H1 (cell line): ENCODE data around the gene HGFAC. TPM values are rescaled to one million over a fixed set of nuclear protein-coding genes. Genes with fewer than 3 reads are reported as not detected.

ENCODE experiments used
- CTCF ChIA-PET: fragments of 300-600 bp; sonication (Branson Sonifier 250); formaldehyde crosslinking; loops from one replicate; lab custom pipeline; 2021; ENCODE audit not compliant: partially characterized antibody; lab: Charles Lee
- POLR2A ChIA-PET: fragments of 300-600 bp; sonication (Branson Sonifier 250); formaldehyde crosslinking; loops from one replicate; lab custom pipeline; 2021; ENCODE audit warnings: inconsistent platforms; ENCODE audit not compliant: partially characterized antibody; lab: Charles Lee
- DNase-seq, 2 experiments: peaks; one replicate each; pipeline versions ENCODE4 v3.0.0 to v3.0.0-alpha.2; 2010 to 2022; ENCODE audit warnings: low spot score in 2 of 2, low read depth in 1 of 2, mixed read lengths in 1 of 2
- FAIRE-seq: peaks from 2 replicates; lab custom pipeline; 2011; peaks lifted over from hg19 to GRCh38; lab: Jason Lieb, UNC
- H2AFZ ChIP-seq: 2 replicates; pipeline ENCODE4 v1.8.1; 2012; ENCODE audit warnings: low read length, inconsistent platforms
- H2AK5ac ChIP-seq: 2 replicates; pipeline ENCODE4 v1.6.1; 2013; ENCODE audit warnings: low read depth, low read length
- H2BK120ac ChIP-seq: replicated peaks from 2 replicates; pipeline ENCODE3; 2013; ENCODE audit warnings: low read depth, low read length, inconsistent platforms
- H2BK12ac ChIP-seq: 2 replicates; pipeline ENCODE4 v1.6.1; 2013; ENCODE audit warnings: low read depth, low read length
- H2BK15ac ChIP-seq: 2 replicates; pipeline ENCODE4 v1.6.1; 2013; ENCODE audit warnings: low read length
- H2BK20ac ChIP-seq: 2 replicates; pipeline ENCODE4 v1.6.1; 2013; ENCODE audit warnings: low read length
- H2BK5ac ChIP-seq: 2 replicates; pipeline ENCODE4 v1.6.1; 2013; ENCODE audit warnings: low read depth, low read length
- H3K14ac ChIP-seq: 2 replicates; pipeline ENCODE4 v1.6.1; 2013; ENCODE audit warnings: inconsistent platforms; ENCODE audit not compliant: insufficient read length
- H3K18ac ChIP-seq: 2 replicates; pipeline ENCODE4 v1.6.1; 2013; ENCODE audit warnings: low read length; ENCODE audit errors: extremely low read depth
- H3K23ac ChIP-seq: 2 replicates; pipeline ENCODE4 v1.6.1; 2013; ENCODE audit warnings: inconsistent platforms; ENCODE audit not compliant: insufficient read length
- H3K23me2 ChIP-seq: 2 replicates; pipeline ENCODE4 v1.6.1; 2013; ENCODE audit warnings: low read depth, low read length
- H3K27ac ChIP-seq: 2 replicates; pipeline ENCODE4 v1.6.1; 2011; ENCODE audit warnings: low read depth, low read length, inconsistent platforms
- H3K27me3 ChIP-seq, 4 experiments: replicated peaks in 1 of 4; 1 replicate in 1 of 4; 2 replicates in 3 of 4; pipeline versions ENCODE4 v1.6.1 to v1.8.1; 2011 to 2013; ENCODE audit warnings: low read length in 3 of 4, mild to moderate bottlenecking in 3 of 4, inconsistent platforms in 2 of 4, mixed read lengths in 2 of 4, moderate library complexity in 1 of 4; ENCODE audit not compliant: control insufficient read depth in 3 of 4, insufficient read depth in 3 of 4; ENCODE audit errors: extremely low read depth in 1 of 4
- H3K36me3 ChIP-seq, 4 experiments: 2 replicates each; pipeline versions ENCODE4 v1.6.1 to v1.8.1; 2011 to 2013; ENCODE audit warnings: mild to moderate bottlenecking in 4 of 4, low read length in 3 of 4, moderate library complexity in 2 of 4, control low read depth in 1 of 4, inconsistent platforms in 1 of 4; ENCODE audit not compliant: insufficient read depth in 4 of 4, control insufficient read depth in 2 of 4
- H3K4ac ChIP-seq: replicated peaks from 2 replicates; pipeline ENCODE3; 2013; ENCODE audit warnings: low read length, low read depth, mixed read lengths, inconsistent platforms; ENCODE audit not compliant: insufficient read length
- H3K4me1 ChIP-seq, 4 experiments: replicated peaks in 1 of 4; 1 replicate in 1 of 4; 2 replicates in 3 of 4; pipeline versions ENCODE4 v1.6.1 to v1.8.1; 2011 to 2013; ENCODE audit warnings: low read length in 3 of 4, inconsistent platforms in 2 of 4, mixed read lengths in 1 of 4; ENCODE audit not compliant: insufficient read depth in 4 of 4, control insufficient read depth in 3 of 4
- H3K4me2 ChIP-seq, 2 experiments: 2 replicates each; pipeline versions ENCODE4 v1.6.1 to v1.8.1; 2011 to 2013; ENCODE audit warnings: low read depth in 2 of 2, low read length in 2 of 2, control low read depth in 1 of 2, inconsistent platforms in 1 of 2, mild to moderate bottlenecking in 1 of 2; ENCODE audit not compliant: insufficient read depth in 1 of 2
- H3K4me3 ChIP-seq, 4 experiments: fragments of 200-600, 300-600 bp in 1 of 4; sonication (generic), shearing (Covaris generic), sonication (Bioruptor Twin) in 1 of 4; 2 replicates each; pipeline versions ENCODE4 v1.5.1 to v1.8.1; 2011 to 2016; ENCODE audit warnings: low read length in 4 of 4, low read depth in 3 of 4, control low read depth in 2 of 4, inconsistent platforms in 2 of 4, mild to moderate bottlenecking in 2 of 4, mixed read lengths in 1 of 4, moderate library complexity in 1 of 4; ENCODE audit not compliant: insufficient read depth in 2 of 4; ENCODE audit errors: extremely low read depth in 1 of 4
- H3K56ac ChIP-seq: replicated peaks from 2 replicates; pipeline ENCODE3; 2013; ENCODE audit warnings: low read depth, mild to moderate bottlenecking, mixed read lengths, low read length, inconsistent platforms; ENCODE audit not compliant: insufficient read length
- H3K79me1 ChIP-seq: 2 replicates; pipeline ENCODE4 v1.6.1; 2013; ENCODE audit warnings: low read depth, low read length, control low read depth
- H3K79me2 ChIP-seq, 2 experiments: 2 replicates each; pipeline versions ENCODE4 v1.6.1 to v1.8.1; 2012 to 2013; ENCODE audit warnings: low read length in 2 of 2, mild to moderate bottlenecking in 2 of 2, inconsistent platforms in 1 of 2; ENCODE audit not compliant: insufficient read depth in 2 of 2, control insufficient read depth in 1 of 2
- H3K9ac ChIP-seq, 4 experiments: replicated peaks in 1 of 4; 1 replicate in 1 of 4; 2 replicates in 3 of 4; pipeline versions ENCODE4 v1.6.1 to v1.8.1; 2011 to 2013; ENCODE audit warnings: low read depth in 3 of 4, low read length in 3 of 4, control low read depth in 2 of 4, mild to moderate bottlenecking in 2 of 4, moderate library complexity in 2 of 4, inconsistent platforms in 1 of 4; ENCODE audit errors: extremely low read depth in 1 of 4
- H3K9me3 ChIP-seq, 2 experiments: 2 replicates each; pipeline versions ENCODE4 v1.6.1 to v1.8.1; 2012 to 2013; ENCODE audit warnings: mild to moderate bottlenecking in 2 of 2, moderate library complexity in 2 of 2, control low read depth in 1 of 2, inconsistent platforms in 1 of 2, low read depth in 1 of 2, low read length in 1 of 2, mixed read lengths in 1 of 2; ENCODE audit not compliant: insufficient read depth in 2 of 2
- H4K20me1 ChIP-seq, 2 experiments: replicated peaks in 1 of 2; 2 replicates each; pipeline versions ENCODE3 to v1.8.1; 2011 to 2013; ENCODE audit warnings: inconsistent platforms in 2 of 2, low read length in 2 of 2, mild to moderate bottlenecking in 1 of 2; ENCODE audit not compliant: insufficient read depth in 2 of 2, control insufficient read depth in 1 of 2
- H4K5ac ChIP-seq: 2 replicates; pipeline ENCODE4 v1.6.1; 2013; ENCODE audit warnings: low read length, low read depth, mixed read lengths, inconsistent platforms; ENCODE audit not compliant: insufficient read length
- H4K8ac ChIP-seq: 2 replicates; pipeline ENCODE4 v1.8.0; 2013; ENCODE audit warnings: mild to moderate bottlenecking, moderate library complexity, low read length, inconsistent platforms; ENCODE audit not compliant: insufficient read depth; ENCODE audit errors: extremely low read depth
- H4K91ac ChIP-seq: replicated peaks from 2 replicates; pipeline ENCODE3; 2013; ENCODE audit warnings: low read length, mixed read lengths, inconsistent platforms; ENCODE audit not compliant: insufficient read length
- ASH2L ChIP-seq: fragments of 200-600, 300-600 bp; sonication (generic); IDR thresholded peaks from one replicate; pipeline ENCODE4 v1.7.1; 2017; ENCODE audit warnings: low read length
- ATF2 ChIP-seq: IDR thresholded peaks from 2 replicates; pipeline ENCODE4 v1.6.1; 2012; ENCODE audit warnings: low read length, inconsistent platforms
- CEBPB ChIP-seq: IDR thresholded peaks from 2 replicates; pipeline ENCODE4 v1.6.1; 2012; ENCODE audit warnings: low read depth, low read length
- RBBP5 ChIP-seq: IDR thresholded peaks from 2 replicates; pipeline ENCODE4 v1.7.1; 2012; ENCODE audit warnings: low read depth, mild to moderate bottlenecking, inconsistent platforms, low read length, moderate library complexity, borderline replicate concordance
- SIRT6 ChIP-seq: IDR thresholded peaks from one replicate; pipeline ENCODE4 v1.7.1; 2012; ENCODE audit warnings: low read length, inconsistent platforms
- TAF7 ChIP-seq: optimal IDR thresholded peaks from 2 replicates; pipeline ENCODE3; 2011; ENCODE audit warnings: low read depth, mild to moderate bottlenecking, inconsistent platforms, low read length, moderate library complexity, borderline replicate concordance
- WGBS, 2 experiments: shearing (Covaris generic) in 1 of 2; methylation state at CpG; one replicate each; pipeline versions ENCODE4 v1.1.6 to v1.1.7; 2013 to 2015; ENCODE audit warnings: low lambda C conversion rate in 2 of 2, mixed read lengths in 2 of 2, inconsistent platforms in 1 of 2, low coverage in 1 of 2, missing lambda C conversion rate in 1 of 2; ENCODE audit not compliant: insufficient replicate concordance in 2 of 2, insufficient coverage in 1 of 2, insufficient read length in 1 of 2; ENCODE audit errors: extremely low coverage in 1 of 2, missing lambda C conversion rate in 1 of 2; 5-methylcytosine and 5-hydroxymethylcytosine counted together
- polyA plus RNA-seq, 7 experiments: library from polyadenylated mRNA; depleted of rRNA in 3 of 7; stranded (reverse) in 5 of 7; unstranded in 2 of 7; fragments of >200 nt in 5 of 7; fragments of 200-250 nt in 2 of 7; gene quantifications; 1 replicate in 5 of 7; 2 replicates in 1 of 7; 4 replicates in 1 of 7; pipeline versions ENCODE4 v1.2.1 to v1.2.3, GENCODE V29; 2011 to 2013; ENCODE audit warnings: missing spikeins in 2 of 7, mixed read lengths in 2 of 7
- total RNA-seq: library from RNA; stranded (reverse); fragmentation: NEBNext Ultra II Directional; extraction: Animal tissue kit (Norgen Biotek cat#: 25700); gene quantifications from 2 replicates; pipeline ENCODE4 v1.2.1, GENCODE V29; 2021

HGFAC gene
- total and polyA plus RNA-seq, 2 of the 8 experiments (the other 6 are each of a cell fraction or from before 2014, with no cell fraction given), result 0.14 to 0.15 TPM

- Histone ChIP-seq H3K23me2 (no peaks in the 10 kb centered on the region), H4K8ac (no peak overlapping the region), H3K56ac (no peak overlapping the region), H2BK120ac (no peak overlapping the region), H3K79me1 (no peaks in the 10 kb centered on the region), H3K4me3 (no peak overlapping the region), H3K27me3 (no peaks in the 10 kb centered on the region; a peak in 1 of 7 replicates), H3K9ac (no peak overlapping the region), H3K27ac (no peak overlapping the region), H2AK5ac (no peak overlapping the region), H3K18ac (no peak overlapping the region), H2BK15ac (no peak overlapping the region), H4K20me1 (peaks cover 0 to 5% of the 10 kb centered on the region in 2 experiments), H4K91ac (no peak overlapping the region), H2BK12ac (no peak overlapping the region), H3K79me2 (no peaks in the 10 kb centered on the region), H4K5ac (no peak overlapping the region), H3K36me3 (no peaks in the 10 kb centered on the region), H3K4me1 (no peaks in the 10 kb centered on the region), H3K9me3 (no peaks in the 10 kb centered on the region), H3K23ac (no peak overlapping the region), H3K4me2 (no peak overlapping the region), H3K14ac (no peak overlapping the region), H2BK20ac (no peak overlapping the region), H2BK5ac (no peak overlapping the region), H3K4ac (no peak overlapping the region), H2AFZ (no peak overlapping the region)
- CTCF ChIA-PET, result interaction anchor here (0.8 to 3.4 kb wide), 13 partner anchors 8 to 130 kb away, joined by 3 to 22 read pairs (median 10); no protein-coding TSS in a partner anchor
- WGBS, 2 experiments, result 89% methylated on average over 15 of the region's 17 CpGs; no CpG with 5 or more reads in 1 of the 2 experiments
- no peak for FAIRE-seq
- POLR2A ChIA-PET, result interaction anchor here (0.9 to 1.3 kb wide), 2 partner anchors 13 to 82 kb away, joined by 3 read pairs; no protein-coding TSS in a partner anchor
- DNase-seq, result no peak
- TF ChIP-seq RBBP5 (no peak), SIRT6 (no peak), TAF7 (no peak), ASH2L (no peak), ATF2 (no peak), CEBPB (no peak)
Measured at GRCh38 chr4:3427706-3428446, 13.9 kb upstream of the HGFAC start.
